Thyroid gland (tissue), 4 donors: ENCODE results near the gene SPATA2. TPM values are rescaled to one million over a fixed set of nuclear protein-coding genes. Genes with fewer than 3 reads are reported as not detected.

Source experiments
- DNase-seq, 2 donors: peaks; one replicate each; pipeline ENCODE4 v3.0.0-alpha.2; 2019
- H3K27ac ChIP-seq, 3 donors: fragments of 200-600 bp; sonication (generic); 1 replicate in 2 of 3; 2 replicates in 1 of 3; pipeline ENCODE4 v1.5.1; 2016 to 2019; ENCODE audit warnings: mild to moderate bottlenecking in 1 of 3, moderate library complexity in 1 of 3
- H3K27me3 ChIP-seq: fragments of 200-600 bp; sonication (generic); one replicate; pipeline ENCODE4 v1.5.1; 2019
- H3K36me3 ChIP-seq, 2 donors: fragments of 200-600 bp; sonication (generic); one replicate each; pipeline ENCODE4 v1.5.1; 2016 to 2019
- H3K4me1 ChIP-seq, 2 donors: fragments of 200-600 bp; sonication (generic); one replicate each; pipeline ENCODE4 v1.5.1; 2017 to 2019
- H3K4me3 ChIP-seq, 3 donors: fragments of 200-600 bp; sonication (generic); replicated peaks in 1 of 3; 1 replicate in 2 of 3; 2 replicates in 1 of 3; pipeline ENCODE4 v1.5.1; 2016; ENCODE audit warnings: mild to moderate bottlenecking in 1 of 3
- H3K9me3 ChIP-seq: fragments of 200-600 bp; sonication (generic); one replicate; pipeline ENCODE4 v1.5.1; 2017
- POLR2A ChIP-seq, 2 donors: fragments of 450-650 bp; IDR thresholded peaks; one replicate each; pipeline ENCODE4 v1.6.1; 2017; ENCODE audit warnings: antibody characterized with exemption in 2 of 2, mild to moderate bottlenecking in 2 of 2, moderate library complexity in 1 of 2
- WGBS, 2 donors: methylation state at CpG; one replicate each; pipeline ENCODE4 v1.1.5; 2017; 5-methylcytosine and 5-hydroxymethylcytosine counted together
- intact Hi-C: fragments of 100-400 bp; cut with DNase I; formaldehyde crosslinking; loops from one replicate; pipeline ENCODE4 v1.15.1; 2023
- total RNA-seq, 4 donors: library from RNA; depleted of rRNA; stranded (reverse); fragments of >200 nt; gene quantifications; one replicate each; pipeline ENCODE4 v1.2.3, GENCODE V29; 2016
- TF ChIP-seq, protein P1 (sequence below), 6 experiments: fragments of 200-600 bp in 3 of 6; fragments of 450-650 bp in 3 of 6; sonication (generic) in 3 of 6; IDR thresholded peaks; one replicate each; pipeline ENCODE4 v1.5.1; 2016 to 2019; ENCODE audit warnings: antibody characterized with exemption in 6 of 6, mild to moderate bottlenecking in 2 of 6, inconsistent platforms in 1 of 6, moderate library complexity in 1 of 6

The SPATA2 gene
- total RNA-seq, 4 donors from 2014 or later, result 5.0 to 14.2 (median 12.7) TPM

DNA sequence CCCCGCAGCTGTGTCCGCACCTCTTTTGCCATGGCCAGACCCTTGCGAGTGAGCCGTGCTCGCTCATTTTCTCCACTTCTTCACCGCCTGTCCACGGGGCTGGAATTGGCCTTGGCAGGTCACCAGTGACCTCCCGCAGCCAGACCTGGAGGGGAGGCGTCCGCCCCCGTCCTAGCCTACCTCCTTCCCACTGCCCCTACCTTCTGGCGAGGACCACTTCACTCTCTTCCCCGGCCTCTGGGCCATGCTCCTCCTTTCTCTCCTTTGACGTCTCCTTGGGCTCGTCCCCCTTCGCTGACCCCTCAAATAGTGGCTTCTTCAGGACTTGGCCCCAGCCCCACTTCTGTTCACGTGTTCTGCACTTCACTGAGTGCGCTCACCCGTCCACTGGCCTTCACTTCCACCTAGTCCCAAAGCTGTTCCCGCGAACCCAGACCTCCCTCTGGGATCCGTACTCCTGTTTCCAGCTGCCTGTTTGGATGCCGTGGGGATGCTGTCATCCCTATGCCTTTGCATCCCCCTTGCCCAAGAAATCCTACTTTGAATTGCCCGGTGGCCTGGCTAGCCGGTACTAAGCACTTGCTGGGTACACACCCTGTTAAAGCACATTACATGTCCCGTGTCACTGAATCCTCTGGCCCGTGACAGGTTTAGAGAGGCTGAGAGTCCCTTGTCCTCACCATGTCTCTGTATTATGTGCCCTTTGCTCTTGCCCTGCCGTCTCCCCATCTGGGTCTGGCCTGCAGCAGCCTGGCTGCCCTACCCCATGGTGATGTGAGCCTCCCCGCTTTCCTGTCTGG, 33.0 kb downstream of the SPATA2 start:
- 42 to 60% methylated on average over 28 to 29 of the region's 29 CpGs for WGBS, 2 donors
- intact Hi-C loops, result no loop called here

DNA sequence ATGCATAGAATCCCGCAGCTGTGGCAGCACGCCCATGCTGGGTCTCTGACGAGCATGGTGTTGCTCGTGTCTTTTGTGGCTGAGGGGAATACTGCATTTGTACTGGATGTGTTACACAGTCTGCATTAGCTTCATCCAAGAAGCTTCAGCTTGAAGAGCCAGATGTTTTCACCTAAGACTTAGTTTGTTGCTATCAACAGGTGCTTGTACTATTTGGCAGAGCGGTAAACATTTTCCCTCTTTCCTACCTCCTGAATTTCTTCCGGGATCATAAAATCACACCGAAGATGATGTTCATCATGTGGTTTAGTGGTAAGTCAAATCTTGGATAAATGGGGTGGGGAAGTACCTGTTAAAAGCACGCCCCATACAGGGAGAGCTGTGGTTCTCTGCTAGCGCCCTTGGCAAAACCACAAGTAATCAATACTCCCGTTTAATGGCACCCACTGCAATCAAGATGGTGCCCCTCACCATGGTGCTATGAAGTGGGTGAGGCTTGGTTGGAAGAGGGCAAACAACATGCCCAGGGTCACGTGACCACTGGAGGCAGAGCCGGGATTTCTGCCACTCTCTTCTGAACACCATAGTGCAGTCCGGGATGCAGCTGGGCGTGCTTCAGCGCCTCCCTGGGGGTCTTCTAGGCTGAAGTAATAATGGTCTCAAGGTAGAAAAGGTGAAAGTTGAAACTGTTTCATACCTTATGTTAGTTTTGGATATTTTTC, 34.4 kb downstream of the SPATA2 start:
- H3K36me3 ChIP-seq, result peaks cover 6 to 16% of the 10 kb centered on the region in 2 donors
- no peaks in the 10 kb centered on the region for H3K9me3 ChIP-seq
- H3K4me3 ChIP-seq, result no peak overlapping the region
- no peak for DNase-seq
- H3K4me1 ChIP-seq, result peaks cover 10 to 16% of the 10 kb centered on the region in 2 donors
- no peaks in the 10 kb centered on the region for H3K27me3 ChIP-seq
- peak overlapping the region in 1 of 3 donors; percentile 92 for H3K27ac ChIP-seq
- WGBS, 2 donors, result 94 to 95% methylated on average over 14 to 15 of the region's 15 CpGs
- intact Hi-C loops, result no loop called here
- no peak for TF ChIP-seq POLR2A (IDR thresholded peaks at IDR 0.05)
- TF ChIP-seq, protein P1, sequence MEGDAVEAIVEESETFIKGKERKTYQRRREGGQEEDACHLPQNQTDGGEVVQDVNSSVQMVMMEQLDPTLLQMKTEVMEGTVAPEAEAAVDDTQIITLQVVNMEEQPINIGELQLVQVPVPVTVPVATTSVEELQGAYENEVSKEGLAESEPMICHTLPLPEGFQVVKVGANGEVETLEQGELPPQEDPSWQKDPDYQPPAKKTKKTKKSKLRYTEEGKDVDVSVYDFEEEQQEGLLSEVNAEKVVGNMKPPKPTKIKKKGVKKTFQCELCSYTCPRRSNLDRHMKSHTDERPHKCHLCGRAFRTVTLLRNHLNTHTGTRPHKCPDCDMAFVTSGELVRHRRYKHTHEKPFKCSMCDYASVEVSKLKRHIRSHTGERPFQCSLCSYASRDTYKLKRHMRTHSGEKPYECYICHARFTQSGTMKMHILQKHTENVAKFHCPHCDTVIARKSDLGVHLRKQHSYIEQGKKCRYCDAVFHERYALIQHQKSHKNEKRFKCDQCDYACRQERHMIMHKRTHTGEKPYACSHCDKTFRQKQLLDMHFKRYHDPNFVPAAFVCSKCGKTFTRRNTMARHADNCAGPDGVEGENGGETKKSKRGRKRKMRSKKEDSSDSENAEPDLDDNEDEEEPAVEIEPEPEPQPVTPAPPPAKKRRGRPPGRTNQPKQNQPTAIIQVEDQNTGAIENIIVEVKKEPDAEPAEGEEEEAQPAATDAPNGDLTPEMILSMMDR (IDR thresholded peaks at IDR 0.05), result no peak

More for the DNA sequence above, 33.0 kb downstream of the SPATA2 start:
- Histone ChIP-seq H3K27me3 (no peaks in the 10 kb centered on the region), H3K4me1 (peaks cover 11 to 16% of the 10 kb centered on the region in 2 donors), H3K36me3 (peaks cover 6 to 16% of the 10 kb centered on the region in 2 donors), H3K27ac (peak overlapping the region; percentile 49 to 92 (median 69)), H3K9me3 (no peaks in the 10 kb centered on the region), H3K4me3 (no peak overlapping the region)
- DNase-seq, result peak; percentile 83 to 85
- TF ChIP-seq, protein P1 (IDR thresholded peaks at IDR 0.05), result no peak
- TF ChIP-seq POLR2A (IDR thresholded peaks at IDR 0.05), result peak in 1 of 2 donors; percentile 41

DNA sequence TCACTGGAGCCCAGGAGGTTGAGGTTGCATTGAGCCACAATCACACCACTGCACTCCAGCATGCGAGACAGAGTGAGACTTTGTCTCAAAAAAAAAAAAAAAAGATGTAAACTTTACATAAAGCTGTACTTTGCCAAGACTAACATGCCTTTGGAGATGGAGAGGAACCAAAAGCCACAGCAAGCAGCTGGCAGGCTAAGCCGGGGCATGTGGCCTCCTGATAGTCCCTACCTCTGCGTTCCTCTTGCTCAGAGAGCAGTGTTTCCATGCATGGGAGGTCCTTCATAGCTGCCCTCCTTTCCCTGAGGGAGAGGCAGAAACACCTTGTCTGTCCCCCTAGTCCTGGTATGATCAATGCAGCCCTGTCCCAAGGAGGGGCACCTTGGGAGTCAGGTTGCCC, 35.2 kb downstream of the SPATA2 start:
- 95 to 97% methylated on average over 3 of the region's 3 CpGs for WGBS, 2 donors
- TF ChIP-seq, protein P1 (IDR thresholded peaks at IDR 0.05), result no peak
- no peak for TF ChIP-seq POLR2A (IDR thresholded peaks at IDR 0.05)
- H3K27ac ChIP-seq, result no peak overlapping the region
- no peak overlapping the region for H3K4me3 ChIP-seq
- H3K9me3 ChIP-seq, result no peaks in the 10 kb centered on the region
- intact Hi-C loops, result no loop called here
- no peaks in the 10 kb centered on the region for H3K27me3 ChIP-seq
- DNase-seq, result no peak
- H3K36me3 ChIP-seq, result peaks cover 6 to 16% of the 10 kb centered on the region in 2 donors
- peaks cover 10 to 16% of the 10 kb centered on the region in 2 donors for H3K4me1 ChIP-seq

DNA sequence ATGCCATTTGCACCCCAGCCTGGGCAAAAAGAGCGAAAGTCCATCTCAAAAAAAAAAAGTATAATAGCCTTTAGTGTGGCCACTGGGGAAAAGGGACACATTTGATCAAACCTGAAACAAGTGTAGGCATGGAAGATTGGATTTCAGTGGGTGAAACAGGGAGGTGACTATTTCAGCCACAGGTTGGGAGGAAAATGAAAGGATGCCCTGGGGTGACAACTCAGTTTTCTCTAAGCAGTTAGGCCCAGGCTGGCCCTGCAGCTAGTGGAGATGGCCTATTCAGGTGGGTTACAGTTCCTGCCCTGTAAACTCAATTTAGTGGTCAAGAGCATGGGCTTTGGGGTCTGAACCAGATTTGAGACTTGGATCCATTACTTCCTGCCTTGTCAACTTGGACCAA, 36.4 kb downstream of the SPATA2 start:
- no peak for TF ChIP-seq POLR2A (IDR thresholded peaks at IDR 0.05)
- TF ChIP-seq, protein P1 (IDR thresholded peaks at IDR 0.05), result no peak
- intact Hi-C loops, result no loop called here
- H3K4me1 ChIP-seq, result peaks cover 10 to 16% of the 10 kb centered on the region in 2 donors
- H3K4me3 ChIP-seq, result no peak overlapping the region
- no peak for DNase-seq
- no peaks in the 10 kb centered on the region for H3K9me3 ChIP-seq
- peaks cover 9 to 16% of the 10 kb centered on the region in 2 donors for H3K36me3 ChIP-seq
- H3K27me3 ChIP-seq, result no peaks in the 10 kb centered on the region
- WGBS, 2 donors, result 100% methylated on average over 1 of the region's 1 CpG
- no peak overlapping the region for H3K27ac ChIP-seq
